MCF 10A (cell line): ENCODE data around the gene ATOH8. TPM values are rescaled to one million over a fixed set of nuclear protein-coding genes. Genes with fewer than 3 reads are reported as not detected.

ENCODE experiments used
- BruUV-seq: library from RNA; stranded (reverse); fragments of 400-500 nt; replicated peaks from 2 replicates; lab custom pipeline; 2021; lab: Mats Ljungman, UMichigan
- CTCF ChIA-PET: fragments of 300-600 bp; sonication (Branson Sonifier 250); formaldehyde crosslinking; extraction: SDS; loops from one replicate; lab custom pipeline; 2021; ENCODE audit warnings: antibody characterized with exemption, inconsistent platforms; lab: Yijun Ruan, JAX
- POLR2A ChIA-PET: fragments of 300-600, 350-650 bp; sonication (Branson Sonifier 250); formaldehyde crosslinking; extraction: SDS; loops from one replicate; lab custom pipeline; 2020; ENCODE audit warnings: antibody characterized with exemption, inconsistent platforms; lab: Yijun Ruan, JAX
- DNase-seq: peaks from one replicate; pipeline ENCODE4 v3.0.0-alpha.2; 2018; ENCODE audit not compliant: unreplicated experiment
- H3K27ac Mint-ChIP-seq: one replicate; pipeline ENCODE4 v1.8.0; 2022; ENCODE audit warnings: mild to moderate bottlenecking, low read depth, mixed read lengths; ENCODE audit not compliant: unreplicated experiment
- H3K27me3 Mint-ChIP-seq: one replicate; pipeline ENCODE4 v1.8.0; 2022; ENCODE audit warnings: mixed read lengths; ENCODE audit not compliant: insufficient read depth, unreplicated experiment
- H3K36me3 Mint-ChIP-seq: one replicate; pipeline ENCODE4 v1.8.0; 2022; ENCODE audit warnings: mild to moderate bottlenecking, moderate library complexity, mixed read lengths; ENCODE audit not compliant: insufficient read depth, unreplicated experiment
- H3K4me1 Mint-ChIP-seq: one replicate; pipeline ENCODE4 v1.8.0; 2022; ENCODE audit warnings: mixed read lengths; ENCODE audit not compliant: insufficient read depth, unreplicated experiment
- H3K4me3 Mint-ChIP-seq: one replicate; pipeline ENCODE4 v1.8.0; 2022; ENCODE audit warnings: mild to moderate bottlenecking, moderate library complexity, mixed read lengths; ENCODE audit not compliant: unreplicated experiment
- H3K9me3 Mint-ChIP-seq: one replicate; pipeline ENCODE4 v1.8.0; 2022; ENCODE audit warnings: mixed read lengths; ENCODE audit not compliant: unreplicated experiment
- intact Hi-C: fragments of 100-400 bp; cut with micrococcal nuclease; formaldehyde crosslinking; loops from 2 replicates; pipeline ENCODE4 v1.14.1; 2022
- total RNA-seq: library from RNA; stranded (reverse); gene quantifications from 2 replicates; pipeline ENCODE4 v1.2.3, GENCODE V29; 2022
- TF ChIP-seq, protein P1 (sequence below): fragments of 200-600 bp; IDR thresholded peaks from one replicate; pipeline ENCODE4 v1.8.0; 2022; ENCODE audit warnings: antibody characterized with exemption, mild to moderate bottlenecking; ENCODE audit not compliant: unreplicated experiment

ATOH8 gene
- total RNA-seq, 1 experiment from 2014 or later = 0.72 TPM

DNA sequence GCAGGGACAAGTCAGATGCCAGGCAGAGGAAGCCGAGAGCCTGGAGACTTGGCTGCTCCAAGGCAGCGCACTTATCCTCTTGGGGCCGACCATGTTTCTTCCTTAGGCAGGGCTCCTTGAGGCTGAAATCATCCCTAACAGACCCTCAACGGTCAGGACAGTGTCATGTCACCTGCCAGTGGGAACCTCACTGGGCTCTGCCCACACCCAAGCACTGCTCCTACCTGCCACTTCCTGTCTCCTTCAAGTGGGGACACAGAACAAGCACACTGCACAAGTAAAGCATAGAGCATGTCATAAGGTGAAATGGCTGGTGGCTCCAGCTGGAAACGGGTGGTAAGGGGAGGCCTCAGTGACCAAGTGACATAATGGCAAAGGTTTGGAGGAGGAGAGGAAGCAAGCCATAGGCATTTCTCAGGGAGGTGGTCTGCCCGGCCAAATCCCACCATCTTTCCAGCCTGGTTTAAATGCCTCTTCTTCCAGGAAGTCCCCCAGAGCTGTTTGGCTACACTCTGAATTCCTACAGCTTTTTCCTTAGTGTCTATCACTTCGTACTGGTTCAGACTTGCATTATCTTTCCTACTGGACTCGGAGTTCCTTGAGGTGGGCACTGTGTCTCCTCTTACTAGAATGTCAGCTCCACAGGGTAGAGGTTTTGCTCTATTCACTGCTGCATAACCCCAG is 7.3 kb upstream of the ATOH8 start:
- H3K9me3 Mint-ChIP-seq = no peaks in the 10 kb centered on the region
- peaks cover 46% of the 10 kb centered on the region for H3K27me3 Mint-ChIP-seq
- TF ChIP-seq, protein P1, sequence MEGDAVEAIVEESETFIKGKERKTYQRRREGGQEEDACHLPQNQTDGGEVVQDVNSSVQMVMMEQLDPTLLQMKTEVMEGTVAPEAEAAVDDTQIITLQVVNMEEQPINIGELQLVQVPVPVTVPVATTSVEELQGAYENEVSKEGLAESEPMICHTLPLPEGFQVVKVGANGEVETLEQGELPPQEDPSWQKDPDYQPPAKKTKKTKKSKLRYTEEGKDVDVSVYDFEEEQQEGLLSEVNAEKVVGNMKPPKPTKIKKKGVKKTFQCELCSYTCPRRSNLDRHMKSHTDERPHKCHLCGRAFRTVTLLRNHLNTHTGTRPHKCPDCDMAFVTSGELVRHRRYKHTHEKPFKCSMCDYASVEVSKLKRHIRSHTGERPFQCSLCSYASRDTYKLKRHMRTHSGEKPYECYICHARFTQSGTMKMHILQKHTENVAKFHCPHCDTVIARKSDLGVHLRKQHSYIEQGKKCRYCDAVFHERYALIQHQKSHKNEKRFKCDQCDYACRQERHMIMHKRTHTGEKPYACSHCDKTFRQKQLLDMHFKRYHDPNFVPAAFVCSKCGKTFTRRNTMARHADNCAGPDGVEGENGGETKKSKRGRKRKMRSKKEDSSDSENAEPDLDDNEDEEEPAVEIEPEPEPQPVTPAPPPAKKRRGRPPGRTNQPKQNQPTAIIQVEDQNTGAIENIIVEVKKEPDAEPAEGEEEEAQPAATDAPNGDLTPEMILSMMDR = no peak
- POLR2A ChIA-PET = interaction anchor here (0.6 to 1.1 kb wide), 2 partner anchors 17 to 23 kb away, joined by 3 to 4 read pairs; no protein-coding TSS in a partner anchor
- no TSS peak for BruUV-seq
- DNase-seq = no peak
- peaks cover 26% of the 10 kb centered on the region for H3K4me1 Mint-ChIP-seq
- CTCF ChIA-PET = interaction anchor here (0.7 to 3.7 kb wide), 6 partner anchors 17 to 68 kb away, joined by 3 to 24 read pairs (median 5); no protein-coding TSS in a partner anchor
- no peak overlapping the region for H3K4me3 Mint-ChIP-seq
- H3K27ac Mint-ChIP-seq = no peak overlapping the region
- H3K36me3 Mint-ChIP-seq = no peaks in the 10 kb centered on the region
- intact Hi-C loops = no loop called here

DNA sequence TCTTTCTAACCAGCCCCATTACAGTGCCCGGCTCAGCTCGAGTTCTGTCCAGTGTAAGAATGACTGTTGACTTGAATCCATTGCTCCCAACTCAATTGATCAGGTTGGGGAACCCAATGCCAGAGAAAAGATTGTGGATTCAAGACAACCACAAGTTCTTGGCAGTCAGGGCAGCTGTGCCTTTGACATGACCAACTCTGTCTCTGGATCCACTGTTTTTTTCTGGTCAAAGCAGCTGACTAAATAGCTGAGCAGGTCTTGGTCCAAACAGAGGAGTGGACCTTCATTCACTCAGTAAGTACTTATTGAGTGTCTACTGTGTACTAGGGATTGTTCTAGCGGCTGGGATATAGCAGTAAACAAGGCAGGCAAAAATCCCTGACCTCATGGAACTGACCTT is 6.3 kb upstream of the ATOH8 start:
- no peaks in the 10 kb centered on the region for H3K9me3 Mint-ChIP-seq
- H3K4me3 Mint-ChIP-seq = no peak overlapping the region
- no peaks in the 10 kb centered on the region for H3K36me3 Mint-ChIP-seq
- POLR2A ChIA-PET = interaction anchor here (0.6 to 1.1 kb wide), 2 partner anchors 16 to 24 kb away, joined by 3 to 4 read pairs; no protein-coding TSS in a partner anchor
- no TSS peak for BruUV-seq
- peaks cover 16% of the 10 kb centered on the region for H3K4me1 Mint-ChIP-seq
- no peak for DNase-seq
- intact Hi-C loops = no loop called here
- TF ChIP-seq, protein P1 = no peak
- no peak overlapping the region for H3K27ac Mint-ChIP-seq
- CTCF ChIA-PET = interaction anchor here (0.7 to 3.7 kb wide), 4 partner anchors 17 to 67 kb away, joined by 3 to 24 read pairs (median 6); no protein-coding TSS in a partner anchor
- peaks cover 56% of the 10 kb centered on the region for H3K27me3 Mint-ChIP-seq

DNA sequence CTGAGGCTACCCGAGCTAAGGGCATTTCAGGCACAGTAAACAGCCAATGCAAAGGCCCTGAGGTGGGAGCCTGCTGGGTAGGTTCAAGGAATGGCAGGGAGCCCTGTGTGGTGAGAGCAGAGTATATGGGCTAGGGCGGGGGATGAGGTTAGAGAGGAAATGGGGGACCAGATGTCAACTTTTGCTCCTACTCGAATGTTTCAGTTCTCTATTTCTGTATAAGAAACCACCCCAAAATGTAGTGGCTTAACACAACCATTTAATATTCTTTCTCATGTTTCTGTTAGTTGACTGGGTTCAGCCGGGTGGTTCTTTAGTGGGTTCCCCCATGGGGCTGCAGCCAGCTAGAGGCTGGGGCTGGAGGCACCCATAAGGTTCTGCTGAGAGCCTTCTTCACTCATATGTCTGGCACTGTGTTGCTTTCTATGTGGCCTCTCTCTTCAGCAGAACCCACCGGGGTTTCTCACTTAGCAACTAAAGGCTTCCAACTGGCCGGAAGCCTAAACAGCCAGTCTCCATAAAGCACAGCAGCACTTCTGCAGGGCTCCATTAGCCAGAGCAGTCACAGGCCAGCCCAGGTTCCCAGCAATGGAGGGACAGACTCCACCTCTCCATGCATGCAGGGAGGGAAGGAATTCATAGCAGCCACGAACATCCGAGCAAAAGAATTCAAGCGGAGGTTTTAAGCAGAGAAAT is 5.6 kb upstream of the ATOH8 start:
- H3K27ac Mint-ChIP-seq = no peak overlapping the region
- no peak for DNase-seq
- ChIA-PET CTCF (interaction anchor here (0.5 to 6.2 kb wide), 8 partner anchors 19 to 799 kb away, joined by 3 to 134 read pairs (median 7); no protein-coding TSS in a partner anchor), POLR2A (no interaction called here)
- H3K9me3 Mint-ChIP-seq = no peaks in the 10 kb centered on the region
- BruUV-seq = no TSS peak
- TF ChIP-seq, protein P1 = no peak
- intact Hi-C loops = no loop called here
- H3K27me3 Mint-ChIP-seq = peaks cover 60% of the 10 kb centered on the region
- H3K36me3 Mint-ChIP-seq = no peaks in the 10 kb centered on the region
- H3K4me3 Mint-ChIP-seq = no peak overlapping the region
- H3K4me1 Mint-ChIP-seq = peaks cover 9% of the 10 kb centered on the region
